ENCODE data around the gene SHTN1.

The SHTN1 gene

GRCh38 chr10:116889066-116889465 is 115.9 kb downstream of the SHTN1 start:
- no peak overlapping the region for H3K4me3 ChIP-seq (ENCODE audit: low read length)
- H3K36me3 ChIP-seq (ENCODE audit: control insufficient read depth, low read length): no peaks in the 10 kb centered on the region
- H3F3A ChIP-seq (ENCODE audit: control insufficient read depth, insufficient read depth): no peaks in the 10 kb centered on the region
- no peaks in the 10 kb centered on the region for H3K79me2 ChIP-seq (ENCODE audit: control insufficient read depth, low read length)
- H3K27ac ChIP-seq (ENCODE audit: low read depth, low read length): no peak overlapping the region
- no peak overlapping the region for H3K4me2 ChIP-seq (ENCODE audit: low read length)
- no peaks in the 10 kb centered on the region for H3K9me3 ChIP-seq (ENCODE audit: control insufficient read depth, insufficient read depth, low read length)
- no peaks in the 10 kb centered on the region for H3K9me2 ChIP-seq (replicated peaks; ENCODE audit: control insufficient read depth, low read length)
- peaks cover 3% of the 10 kb centered on the region; the same call in 1 of the 2 replicates for H3K27me3 ChIP-seq (ENCODE audit: control insufficient read depth, low read length)
- no peaks in the 10 kb centered on the region for H4K20me1 ChIP-seq (ENCODE audit: control insufficient read depth, insufficient read depth, low read depth, low read length)
- H3K4me1 ChIP-seq (ENCODE audit: control insufficient read depth, low read length): peaks cover 39% of the 10 kb centered on the region
- TF ChIP-seq CTCF (IDR thresholded peaks at IDR 0.05; ENCODE audit: low read depth, low read length, poor library complexity, severe bottlenecking) (no peak), EZH2phosphoT487 (IDR thresholded peaks at IDR 0.05; ENCODE audit: borderline replicate concordance, low read length) (no peak)

GRCh38 chr10:116888380-116889055 is 116.5 kb downstream of the SHTN1 start:
- no peaks in the 10 kb centered on the region for H3F3A ChIP-seq (ENCODE audit: control insufficient read depth, insufficient read depth)
- H3K79me2 ChIP-seq (ENCODE audit: control insufficient read depth, low read length): no peaks in the 10 kb centered on the region
- H3K4me2 ChIP-seq (ENCODE audit: low read length): no peak overlapping the region
- TF ChIP-seq EZH2phosphoT487 (IDR thresholded peaks at IDR 0.05; ENCODE audit: borderline replicate concordance, low read length) (no peak), CTCF (IDR thresholded peaks at IDR 0.05; ENCODE audit: low read depth, low read length, poor library complexity, severe bottlenecking) (no peak)
- H3K27ac ChIP-seq (ENCODE audit: low read depth, low read length): no peak overlapping the region
- no peaks in the 10 kb centered on the region for H3K9me3 ChIP-seq (ENCODE audit: control insufficient read depth, insufficient read depth, low read length)
- H3K9me2 ChIP-seq (replicated peaks; ENCODE audit: control insufficient read depth, low read length): no peaks in the 10 kb centered on the region
- H3K27me3 ChIP-seq (ENCODE audit: control insufficient read depth, low read length): peaks cover 3% of the 10 kb centered on the region; the same call in 1 of the 2 replicates
- peaks cover 34% of the 10 kb centered on the region for H3K4me1 ChIP-seq (ENCODE audit: control insufficient read depth, low read length)
- no peak overlapping the region for H3K4me3 ChIP-seq (ENCODE audit: low read length)
- no peaks in the 10 kb centered on the region for H4K20me1 ChIP-seq (ENCODE audit: control insufficient read depth, insufficient read depth, low read depth, low read length)
- H3K36me3 ChIP-seq (ENCODE audit: control insufficient read depth, low read length): no peaks in the 10 kb centered on the region

- Histone ChIP-seq H4K20me1 (ENCODE audit: control insufficient read depth, insufficient read depth, low read depth, low read length) (no peaks in the 10 kb centered on the region), H3K4me1 (ENCODE audit: control insufficient read depth, low read length) (peaks cover 17% of the 10 kb centered on the region), H3F3A (ENCODE audit: control insufficient read depth, insufficient read depth) (no peaks in the 10 kb centered on the region), H3K4me3 (ENCODE audit: low read length) (no peak overlapping the region), H3K27ac (ENCODE audit: low read depth, low read length) (no peak overlapping the region), H3K9me3 (ENCODE audit: control insufficient read depth, insufficient read depth, low read length) (no peaks in the 10 kb centered on the region), H3K27me3 (ENCODE audit: control insufficient read depth, low read length) (no peaks in the 10 kb centered on the region), H3K4me2 (ENCODE audit: low read length) (no peak overlapping the region), H3K79me2 (ENCODE audit: control insufficient read depth, low read length) (no peaks in the 10 kb centered on the region), H3K36me3 (ENCODE audit: control insufficient read depth, low read length) (no peaks in the 10 kb centered on the region), H3K9me2 (replicated peaks; ENCODE audit: control insufficient read depth, low read length) (no peaks in the 10 kb centered on the region)
- TF ChIP-seq CTCF (IDR thresholded peaks at IDR 0.05; ENCODE audit: low read depth, low read length, poor library complexity, severe bottlenecking) (no peak), EZH2phosphoT487 (IDR thresholded peaks at IDR 0.05; ENCODE audit: borderline replicate concordance, low read length) (no peak)
These were observed 118.2 kb downstream of the SHTN1 start for GRCh38 chr10:116886772-116887171.

Data from DOHH2 (cell line).